ES-I3 (cell line): Measurements from ENCODE around the gene DTWD1.
A peak's percentile ranks its signal among the peaks of the same experiment; 100 is the strongest.
"Not testable (repeated sequence)": the region's sequence is repeated elsewhere in the genome, so short reads cannot be mapped to it uniquely, and the experiment has no call there.

Source experiments
- H3K36me3 ChIP-seq: 2 replicates; pipeline ENCODE4 v1.6.1; 2013; ENCODE audit warnings: mild to moderate bottlenecking, low read length, control low read depth, moderate library complexity; ENCODE audit not compliant: insufficient read depth
- H3K4me1 ChIP-seq: 2 replicates; pipeline ENCODE4 v1.6.1; 2013; ENCODE audit warnings: mild to moderate bottlenecking, control low read depth, low read length; ENCODE audit not compliant: insufficient read depth
- H3K9ac ChIP-seq: 2 replicates; pipeline ENCODE4 v1.6.1; 2013; ENCODE audit warnings: low read depth, mild to moderate bottlenecking, low read length, moderate library complexity
- H3K9me3 ChIP-seq: 2 replicates; pipeline ENCODE4 v1.6.1; 2013; ENCODE audit warnings: mild to moderate bottlenecking, low read length, moderate library complexity; ENCODE audit not compliant: control insufficient read depth, insufficient read depth

The DTWD1 gene

GRCh38 chr15:49620658-49621368 lies at the start of gene DTWD1, which contains the start of gene FAM227B:
Gene DTWD1 (plus strand): TSS chr15:49621048. CDS start chr15:49625168, 4,120 bp downstream.
Gene FAM227B (minus strand): TSS chr15:49620818. CDS start chr15:49615171, 5,647 bp downstream.
- Histone ChIP-seq H3K4me1 (no peaks in the 10 kb centered on the region), H3K9me3 (peaks cover 5% of the 10 kb centered on the region), H3K36me3 (0 out of 2 replicates have a peak, but pooled peaks cover 3% of the 10 kb centered on the region), H3K9ac (peak within 1 kb of the TSS; percentile 88)

GRCh38 chr15:49573421-49573820 lies 47.4 kb upstream of the DTWD1 start:
- no peak overlapping the region for H3K9ac ChIP-seq
- no peaks in the 10 kb centered on the region for H3K4me1 ChIP-seq
- no peaks in the 10 kb centered on the region for H3K36me3 ChIP-seq
- H3K9me3 ChIP-seq = no peaks in the 10 kb centered on the region; the same call in 1 of the 2 replicates

GRCh38 chr15:49589030-49589429 lies 31.8 kb upstream of the DTWD1 start:
- Histone ChIP-seq H3K9ac (no peak overlapping the region), H3K4me1 (no peaks in the 10 kb centered on the region), H3K36me3 (no peaks in the 10 kb centered on the region), H3K9me3 (no peaks in the 10 kb centered on the region)

- H3K4me1 ChIP-seq, H3K9ac ChIP-seq, H3K36me3 ChIP-seq, H3K9me3 ChIP-seq: not testable (repeated sequence)
Observed at GRCh38 chr15:49592829-49593316, 28.0 kb upstream of the DTWD1 start.

GRCh38 chr15:49604625-49605409 lies 16.0 kb upstream of the DTWD1 start:
- no peaks in the 10 kb centered on the region for H3K36me3 ChIP-seq
- no peak overlapping the region for H3K9ac ChIP-seq
- no peaks in the 10 kb centered on the region for H3K4me1 ChIP-seq
- H3K9me3 ChIP-seq = no peaks in the 10 kb centered on the region

GRCh38 chr15:49605588-49605987 lies 15.3 kb upstream of the DTWD1 start:
- Histone ChIP-seq H3K36me3 (no peaks in the 10 kb centered on the region), H3K4me1 (no peaks in the 10 kb centered on the region), H3K9me3 (no peaks in the 10 kb centered on the region), H3K9ac (no peak overlapping the region)

GRCh38 chr15:49606594-49606993 lies 14.3 kb upstream of the DTWD1 start:
- H3K9ac ChIP-seq = no peak overlapping the region

GRCh38 chr15:49610157-49610918 lies 10.5 kb upstream of the DTWD1 start:
- H3K36me3 ChIP-seq = no peaks in the 10 kb centered on the region
- H3K9ac ChIP-seq = no peak overlapping the region
- peaks cover 4% of the 10 kb centered on the region for H3K9me3 ChIP-seq
- no peaks in the 10 kb centered on the region for H3K4me1 ChIP-seq

More at GRCh38 chr15:49606594-49606993, 14.3 kb upstream of the DTWD1 start:
- H3K4me1 ChIP-seq = no peaks in the 10 kb centered on the region
- H3K9me3 ChIP-seq = no peaks in the 10 kb centered on the region
- H3K36me3 ChIP-seq = no peaks in the 10 kb centered on the region

- H3K9ac ChIP-seq = not testable (repeated sequence)
Observed at GRCh38 chr15:49612240-49612639, 8.6 kb upstream of the DTWD1 start.

GRCh38 chr15:49619226-49619625 lies 1.6 kb upstream of the DTWD1 start:
- H3K4me1 ChIP-seq = no peaks in the 10 kb centered on the region
- H3K9ac ChIP-seq = no peak overlapping the region
- H3K9me3 ChIP-seq = no peaks in the 10 kb centered on the region; the same call in 1 of the 2 replicates
- H3K36me3 ChIP-seq = no peaks in the 10 kb centered on the region

More at GRCh38 chr15:49612240-49612639, 8.6 kb upstream of the DTWD1 start:
- not testable (repeated sequence) for H3K36me3 ChIP-seq, H3K4me1 ChIP-seq, H3K9me3 ChIP-seq

- Histone ChIP-seq H3K4me1 (no peaks in the 10 kb centered on the region), H3K9ac (peak overlapping the region; percentile 65), H3K36me3 (no peaks in the 10 kb centered on the region), H3K9me3 (peaks cover 2% of the 10 kb centered on the region)
Observed at GRCh38 chr15:49620199-49620598, 649 bp upstream of the DTWD1 start.

- H3K4me1 ChIP-seq = no peaks in the 10 kb centered on the region
- H3K9ac ChIP-seq = peak overlapping the region; percentile 88
- H3K9me3 ChIP-seq = peaks cover 5% of the 10 kb centered on the region
- 0 out of 2 replicates have a peak, but pooled peaks cover 4% of the 10 kb centered on the region for H3K36me3 ChIP-seq
Observed at GRCh38 chr15:49621401-49621811, 558 bp downstream of the DTWD1 start.

GRCh38 chr15:49621887-49622286 lies 1.0 kb downstream of the DTWD1 start:
- peak overlapping the region; percentile 88; the same call in 1 of the 2 replicates for H3K9ac ChIP-seq
- peaks cover 5% of the 10 kb centered on the region for H3K9me3 ChIP-seq
- 0 out of 2 replicates have a peak, but pooled peaks cover 4% of the 10 kb centered on the region for H3K36me3 ChIP-seq
- H3K4me1 ChIP-seq = no peaks in the 10 kb centered on the region

- peaks cover 5% of the 10 kb centered on the region for H3K9me3 ChIP-seq
- H3K4me1 ChIP-seq = no peaks in the 10 kb centered on the region
- H3K9ac ChIP-seq = no peak overlapping the region
Observed at GRCh38 chr15:49622561-49622960, 1.7 kb downstream of the DTWD1 start.

More at GRCh38 chr15:49622561-49622960, 1.7 kb downstream of the DTWD1 start:
- H3K36me3 ChIP-seq = peaks cover 7% of the 10 kb centered on the region; the same call in 1 of the 2 replicates
